GM12878 (cell line): ENCODE data around the gene SRGAP1. TPM values are rescaled to one million over a fixed set of nuclear protein-coding genes. Genes with fewer than 3 reads are reported as not detected.

Source experiments
- ATAC-seq: fragments of 200-7000 bp; cut with Tn5 transposase; 3 replicates; pipeline ENCODE4 v1.9.1; 2020; ENCODE audit warnings: mild to moderate bottlenecking, moderate library complexity
- BruUV-seq: library from RNA; stranded (reverse); fragments of 400-500 nt; replicated peaks from 2 replicates; lab custom pipeline; 2021; lab: Mats Ljungman, UMichigan
- CTCF ChIA-PET: fragments of 300-600 bp; sonication (Branson Sonifier 250); formaldehyde crosslinking; extraction: SDS; loops from one replicate; lab custom pipeline; 2021; ENCODE audit warnings: inconsistent platforms; lab: Yijun Ruan, JAX
- POLR2A ChIA-PET: fragments of 350-600 bp; formaldehyde crosslinking; extraction: SDS; loops from one replicate; lab custom pipeline; 2021; ENCODE audit warnings: inconsistent platforms; lab: Charles Lee
- RAD21 ChIA-PET: fragments of 300-600 bp; sonication (Branson Sonifier 250); formaldehyde crosslinking; loops from one replicate; lab custom pipeline; 2023; ENCODE audit warnings: antibody characterized with exemption; ENCODE audit not compliant: unreplicated experiment; lab: Charles Lee
- SMC1A ChIA-PET: fragments of 300-600 bp; sonication (Branson Sonifier 250); formaldehyde crosslinking; loops from one replicate; lab custom pipeline; 2023; ENCODE audit not compliant: unreplicated experiment, uncharacterized antibody; lab: Charles Lee
- DNase-seq: peaks from one replicate; pipeline ENCODE4 v3.0.0-alpha.2; 2011; ENCODE audit warnings: low read depth, low spot score
- FAIRE-seq: peaks from 3 replicates; lab custom pipeline; 2011; peaks lifted over from hg19 to GRCh38; lab: Jason Lieb, UNC
- H2AFZ ChIP-seq: 2 replicates; pipeline ENCODE4 v1.6.0; 2011; ENCODE audit warnings: low read depth, low read length, control low read depth; ENCODE audit not compliant: control insufficient read depth
- H3K27ac ChIP-seq: 2 replicates; pipeline ENCODE4 v1.5.1; 2011; ENCODE audit warnings: control low read depth; ENCODE audit not compliant: control insufficient read depth, insufficient read depth
- H3K27me3 ChIP-seq, 2 experiments: replicated peaks in 1 of 2; 2 replicates each; pipeline versions ENCODE4 v1.6.0 to v1.6.1; 2011; ENCODE audit warnings: low read length in 1 of 2; ENCODE audit not compliant: control insufficient read depth in 2 of 2, insufficient read depth in 2 of 2
- H3K36me3 ChIP-seq, 2 experiments: 2 replicates each; pipeline ENCODE4 v1.5.1; 2011; ENCODE audit warnings: low read length in 1 of 2; ENCODE audit not compliant: control insufficient read depth in 2 of 2, insufficient read depth in 2 of 2
- H3K4me1 ChIP-seq: 2 replicates; pipeline ENCODE4 v1.6.1; 2011; ENCODE audit warnings: mild to moderate bottlenecking, low read length, moderate library complexity, mixed read lengths; ENCODE audit not compliant: control insufficient read depth, insufficient read depth
- H3K4me2 ChIP-seq: 2 replicates; pipeline ENCODE4 v1.6.0; 2011; ENCODE audit warnings: control low read depth; ENCODE audit not compliant: control insufficient read depth, insufficient read depth
- H3K4me3 ChIP-seq: fragments of 200-600 bp; sonication (generic); 2 replicates; pipeline ENCODE4 v1.5.1; 2016
- H3K79me2 ChIP-seq: 2 replicates; pipeline ENCODE4 v1.6.0; 2011; ENCODE audit warnings: low read length; ENCODE audit not compliant: control insufficient read depth, insufficient read depth
- H3K9ac ChIP-seq: 2 replicates; pipeline ENCODE4 v1.8.0; 2011; ENCODE audit warnings: low read length, control low read depth, mixed read lengths; ENCODE audit not compliant: control insufficient read depth, insufficient read depth
- H3K9me3 ChIP-seq: replicated peaks from 3 replicates; pipeline ENCODE4 v1.5.1; 2011; ENCODE audit warnings: mild to moderate bottlenecking, low read length; ENCODE audit not compliant: control insufficient read depth, insufficient read depth
- H4K20me1 ChIP-seq: 2 replicates; pipeline ENCODE4 v1.6.0; 2011; ENCODE audit not compliant: control insufficient read depth, insufficient read depth
- BCL3 ChIP-seq: IDR thresholded peaks from 2 replicates; pipeline ENCODE4 v1.6.1; 2011; ENCODE audit warnings: borderline replicate concordance, low read depth, mild to moderate bottlenecking, moderate library complexity, low read length; ENCODE audit not compliant: insufficient read depth, poor library complexity, severe bottlenecking
- CBX3 ChIP-seq: fragments of 200-600 bp; sonication (generic); IDR thresholded peaks from 2 replicates; pipeline ENCODE4 v1.6.1; 2016; ENCODE audit warnings: low read depth, borderline replicate concordance
- CHD2 ChIP-seq: IDR thresholded peaks from 2 replicates; pipeline ENCODE4 v1.6.1; 2011; ENCODE audit warnings: low read depth, low read length, improper control_type of control experiment, borderline replicate concordance
- IRF4 ChIP-seq: IDR thresholded peaks from 2 replicates; pipeline ENCODE4 v1.6.1; 2011; ENCODE audit warnings: low read depth, low read length
- KDM1A ChIP-seq: fragments of 200-600 bp; sonication (generic); IDR thresholded peaks from 2 replicates; pipeline ENCODE4 v1.6.1; 2016; ENCODE audit warnings: borderline replicate concordance
- LARP7 ChIP-seq: fragments of 450-650 bp; IDR thresholded peaks from 2 replicates; pipeline ENCODE4 v1.6.1; 2017; ENCODE audit warnings: mild to moderate bottlenecking
- NKRF ChIP-seq: fragments of 450-650 bp; conservative IDR thresholded peaks from 2 replicates; pipeline ENCODE4 v1.6.1; 2017; ENCODE audit warnings: mild to moderate bottlenecking, moderate library complexity
- PKNOX1 ChIP-seq: fragments of 450-650 bp; IDR thresholded peaks from 2 replicates; pipeline ENCODE4 v1.6.1; 2016; ENCODE audit warnings: mild to moderate bottlenecking
- POLR2AphosphoS5 ChIP-seq: IDR thresholded peaks from 2 replicates; pipeline ENCODE4 v1.6.1; 2011; ENCODE audit warnings: mild to moderate bottlenecking, low read length, inconsistent platforms
- RBBP5 ChIP-seq: fragments of 200-600 bp; sonication (generic); conservative IDR thresholded peaks from 2 replicates; pipeline ENCODE4 v1.6.1; 2016
- SIN3A ChIP-seq: IDR thresholded peaks from 2 replicates; pipeline ENCODE4 v1.6.1; 2012; ENCODE audit warnings: low read depth, low read length, improper control_type of control experiment
- SIX5 ChIP-seq: IDR thresholded peaks from 2 replicates; pipeline ENCODE4 v1.6.1; 2011; ENCODE audit warnings: mild to moderate bottlenecking, low read depth, low read length, moderate library complexity; ENCODE audit not compliant: severe bottlenecking
- SP1 ChIP-seq: IDR thresholded peaks from one replicate; pipeline ENCODE4 v1.6.1; 2011; ENCODE audit warnings: low read depth, low read length
- SREBF1 ChIP-seq: IDR thresholded peaks from 2 replicates; pipeline ENCODE4 v1.6.1; 2012; ENCODE audit warnings: mild to moderate bottlenecking, low read length
- ZNF207 ChIP-seq: fragments of 450-650 bp; IDR thresholded peaks from 2 replicates; pipeline ENCODE4 v1.6.1; 2014; ENCODE audit warnings: antibody characterized with exemption, mild to moderate bottlenecking, borderline replicate concordance
- ZNF687 ChIP-seq: fragments of 450-650 bp; IDR thresholded peaks from 2 replicates; pipeline ENCODE4 v1.6.1; 2017; ENCODE audit warnings: mild to moderate bottlenecking, moderate library complexity
- WGBS: methylation state at CpG from one replicate; pipeline ENCODE4 v1.1.6; 2016; ENCODE audit warnings: low lambda C conversion rate; ENCODE audit not compliant: insufficient replicate concordance, insufficient coverage; ENCODE audit errors: missing lambda C conversion rate; 5-methylcytosine and 5-hydroxymethylcytosine counted together
- in situ Hi-C: fragments of 300-500 bp; cut with MboI; formaldehyde crosslinking; loops from 9 replicates; pipeline ENCODE4 v1.14.3; 2018; ENCODE audit warnings: mixed read lengths
- intact Hi-C: fragments of 100-400 bp; cut with micrococcal nuclease; formaldehyde crosslinking; loops from one replicate; pipeline ENCODE4 v1.14.2; 2022; ENCODE audit not compliant: unreplicated experiment
- polyA plus RNA-seq, 11 experiments: library from polyadenylated mRNA; depleted of rRNA in 4 of 11; unstranded in 6 of 11; stranded (reverse) in 5 of 11; fragments of >200 nt; fragmentation: Nextera tagmentation in 4 of 11; fragmentation: Illumina TruSeq in 1 of 11; extraction: Ambion mirVana in 4 of 11; extraction: Trizol in 1 of 11; gene quantifications; 1 replicate in 1 of 11; 2 replicates in 10 of 11; pipeline versions ENCODE4 v1.2.1 to v1.2.3, GENCODE V29; 2011 to 2016; ENCODE audit warnings: inconsistent platforms in 2 of 11, missing spikeins in 2 of 11, low read depth in 1 of 11
- total RNA-seq, 4 experiments: library from RNA; depleted of rRNA in 3 of 4; stranded (reverse); fragments of >200 nt in 3 of 4; fragmentation: Illumina TruSeq in 1 of 4; extraction: Trizol in 1 of 4; gene quantifications; 2 replicates each; pipeline versions ENCODE4 v1.2.1 to v1.2.3, GENCODE V29; 2013 to 2021

SRGAP1 gene
- total and polyA plus RNA-seq, 10 of the 15 experiments (the other 5 are each of a cell fraction or from before 2014, with no cell fraction given): 0.16 to 0.85 (median 0.46) TPM

GRCh38 chr12:64147011-64147631 lies 302.6 kb downstream of the SRGAP1 start:
- 31% methylated on average over 20 of the region's 21 CpGs for WGBS

More at GRCh38 chr12:64147011-64147631, 302.6 kb downstream of the SRGAP1 start:
- H3K27me3 ChIP-seq: no peaks in the 10 kb centered on the region
- H4K20me1 ChIP-seq: no peaks in the 10 kb centered on the region
- ATAC-seq (no peak), FAIRE-seq (no peak), DNase-seq (no peak)
- H3K9ac ChIP-seq: no peak overlapping the region
- TF ChIP-seq IRF4: no peak
- no peak for TF ChIP-seq SIN3A
- no peak for TF ChIP-seq SREBF1
- TF ChIP-seq SIX5: no peak
- TF ChIP-seq CHD2: no peak
- TF ChIP-seq LARP7: no peak
- TF ChIP-seq RBBP5: no peak
- no peak for TF ChIP-seq NKRF
- TF ChIP-seq SP1: no peak
- TF ChIP-seq CBX3: no peak
- TF ChIP-seq BCL3: no peak
- TF ChIP-seq PKNOX1: no peak
- TF ChIP-seq ZNF687: no peak
- no peak for TF ChIP-seq POLR2AphosphoS5
- no peak for TF ChIP-seq KDM1A
- TF ChIP-seq ZNF207: no peak
- H3K79me2 ChIP-seq: no peaks in the 10 kb centered on the region
- ChIA-PET CTCF (no interaction called here), POLR2A (interaction anchor here (0.5 kb wide), 1 partner anchor 97 kb away, joined by 7 read pairs; no protein-coding TSS in a partner anchor), RAD21 (no interaction called here), SMC1A (interaction anchor here (1.3 kb wide), 1 partner anchor 182 kb away, joined by 3 read pairs; no protein-coding TSS in a partner anchor)
- no peak overlapping the region for H2AFZ ChIP-seq
- intact Hi-C loops: no loop called here
- H3K36me3 ChIP-seq: no peaks in the 10 kb centered on the region
- H3K4me3 ChIP-seq: no peak overlapping the region
- H3K27ac ChIP-seq: no peak overlapping the region
- no peaks in the 10 kb centered on the region for H3K9me3 ChIP-seq
- H3K4me1 ChIP-seq: no peaks in the 10 kb centered on the region
- no peak overlapping the region for H3K4me2 ChIP-seq
- in situ Hi-C loops: no loop called here
- BruUV-seq: no TSS peak
